SJSA1 (cell line): ENCODE measurements around the gene ACY1. TPM values are rescaled to one million over a fixed set of nuclear protein-coding genes. Genes with fewer than 3 reads are reported as not detected.

Experiments
- DNase-seq, 2 experiments: peaks; one replicate each; pipeline ENCODE4 v3.0.0-alpha.2; 2015 to 2020; ENCODE audit warnings: low spot score in 2 of 2, low read depth in 1 of 2
- H3K27ac ChIP-seq: fragments of 250-450 bp; sonication (Bioruptor Pico); 2 replicates; pipeline ENCODE4 v1.5.1; 2020; ENCODE audit warnings: mild to moderate bottlenecking, moderate library complexity
- H3K27me3 ChIP-seq: fragments of 250-450 bp; sonication (Bioruptor Pico); replicated peaks from 2 replicates; pipeline ENCODE4 v1.5.1; 2020; ENCODE audit warnings: mild to moderate bottlenecking, moderate library complexity
- H3K36me3 ChIP-seq: fragments of 250-450 bp; sonication (Bioruptor Pico); 2 replicates; pipeline ENCODE4 v1.5.1; 2020; ENCODE audit warnings: mild to moderate bottlenecking
- H3K4me1 ChIP-seq: fragments of 250-450 bp; sonication (Bioruptor Pico); replicated peaks from 2 replicates; pipeline ENCODE4 v1.6.1; 2021; ENCODE audit warnings: mild to moderate bottlenecking
- H3K4me3 ChIP-seq: fragments of 250-450 bp; sonication (Bioruptor Pico); 2 replicates; pipeline ENCODE4 v1.5.1; 2020; ENCODE audit warnings: mild to moderate bottlenecking
- H3K9me3 ChIP-seq: fragments of 250-450 bp; sonication (Bioruptor Pico); replicated peaks from 2 replicates; pipeline ENCODE4 v1.5.1; 2020; ENCODE audit warnings: mild to moderate bottlenecking
- total RNA-seq: library from RNA; depleted of rRNA; stranded (reverse); fragments of >200 nt; shearing (Covaris generic); gene quantifications from 2 replicates; pipeline ENCODE4 v1.2.3, GENCODE V29; 2014

Gene ACY1
- total RNA-seq, 1 experiment from 2014 or later: 11.0 TPM

DNA sequence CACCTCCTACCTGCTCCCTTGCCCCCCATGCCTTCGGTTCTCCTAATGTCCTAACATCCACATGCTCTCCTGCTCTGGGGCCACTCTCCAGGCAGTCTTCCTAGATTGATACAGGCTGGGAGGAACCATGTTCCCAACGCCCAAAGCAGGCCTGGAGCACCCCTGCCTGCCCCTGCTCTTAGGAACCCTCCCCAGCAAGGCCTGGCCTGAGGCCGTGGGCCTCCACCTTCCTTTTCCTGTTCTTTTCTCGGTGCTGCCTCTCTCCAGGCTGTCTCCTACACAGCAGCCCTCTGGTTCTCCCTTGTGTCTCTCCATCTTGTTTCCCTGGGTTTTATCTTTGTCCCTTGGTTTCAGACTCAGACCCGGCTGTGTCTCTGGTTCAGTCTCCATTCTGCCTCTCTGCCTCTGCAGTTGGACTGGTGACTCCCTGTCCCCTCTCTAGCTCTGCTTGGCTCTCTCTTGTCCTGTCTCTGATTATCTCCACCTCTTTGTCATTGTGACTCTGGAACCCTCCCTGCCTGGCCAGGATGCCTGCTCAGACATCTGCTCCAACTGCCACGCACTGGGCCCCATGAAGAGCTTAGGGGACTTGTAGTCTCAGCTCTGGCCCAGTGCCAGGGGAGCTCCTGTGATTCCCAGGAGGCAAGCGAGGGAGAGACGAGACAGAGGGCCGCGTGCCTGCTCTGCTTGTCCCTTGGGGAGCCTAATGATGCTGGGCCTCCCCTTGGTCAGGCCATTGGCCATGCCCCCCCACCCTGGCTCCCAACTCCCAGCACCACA, 38.3 kb downstream of the ACY1 start:
- H3K27ac ChIP-seq: no peak overlapping the region

DNA sequence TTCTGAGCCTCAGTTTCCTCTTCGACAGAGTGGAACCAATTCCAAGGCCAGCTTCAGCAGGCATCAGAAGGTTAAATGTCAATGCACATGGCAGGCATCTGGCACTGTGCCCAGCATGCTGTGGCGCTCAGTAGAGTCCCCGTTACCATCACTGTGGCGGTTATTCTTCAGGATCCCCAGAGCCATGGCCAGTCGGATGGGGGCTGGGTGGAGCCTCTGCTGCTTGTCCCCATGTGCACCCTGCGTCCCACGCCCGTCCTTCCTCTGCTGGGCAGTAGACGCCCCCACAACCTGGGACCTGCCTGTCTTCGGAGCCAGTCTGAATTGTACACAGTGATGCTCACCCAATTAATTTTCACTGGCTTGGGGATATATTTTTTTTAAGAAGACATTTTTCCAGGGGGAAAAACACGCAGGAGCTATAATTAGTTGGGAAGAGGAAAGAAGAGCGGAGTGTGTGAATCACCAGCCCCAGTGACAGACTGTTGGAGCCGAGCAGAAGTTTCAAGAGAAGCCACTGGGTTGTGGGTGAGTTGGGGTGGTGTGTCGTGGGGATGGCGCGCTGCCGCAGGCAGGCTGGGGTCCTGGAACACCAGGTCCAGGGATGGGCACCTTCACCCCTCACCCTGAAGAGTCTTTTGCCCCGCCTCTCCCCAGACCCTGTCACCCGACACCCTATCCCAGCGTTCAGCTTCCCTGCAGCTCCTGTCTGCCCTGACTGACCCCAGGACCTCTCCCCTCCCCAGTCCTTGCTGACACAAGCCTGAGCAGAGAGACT, 39.2 kb downstream of the ACY1 start:
- Histone ChIP-seq H3K27me3 (no peaks in the 10 kb centered on the region), H3K9me3 (no peaks in the 10 kb centered on the region), H3K36me3 (no peaks in the 10 kb centered on the region), H3K4me1 (no peaks in the 10 kb centered on the region), H3K27ac (no peak overlapping the region), H3K4me3 (no peak overlapping the region)
- DNase-seq: no peak

More for the DNA sequence above, 38.3 kb downstream of the ACY1 start:
- Histone ChIP-seq H3K4me1 (no peaks in the 10 kb centered on the region), H3K27me3 (no peaks in the 10 kb centered on the region), H3K9me3 (no peaks in the 10 kb centered on the region), H3K4me3 (no peak overlapping the region), H3K36me3 (no peaks in the 10 kb centered on the region)
- no peak for DNase-seq

GRCh38 chr3:52023101-52023770, 39.9 kb downstream of the ACY1 start:
- Histone ChIP-seq H3K27ac (no peak overlapping the region), H3K9me3 (no peaks in the 10 kb centered on the region), H3K27me3 (no peaks in the 10 kb centered on the region), H3K4me1 (no peaks in the 10 kb centered on the region), H3K4me3 (no peak overlapping the region), H3K36me3 (no peaks in the 10 kb centered on the region)
- no peak for DNase-seq

- H3K36me3 ChIP-seq: no peaks in the 10 kb centered on the region
- no peaks in the 10 kb centered on the region for H3K4me1 ChIP-seq
- no peaks in the 10 kb centered on the region for H3K9me3 ChIP-seq
- H3K27me3 ChIP-seq: no peaks in the 10 kb centered on the region
- no peak overlapping the region for H3K4me3 ChIP-seq
- DNase-seq: no peak
- H3K27ac ChIP-seq: no peak overlapping the region
These were observed 40.8 kb downstream of the ACY1 start for GRCh38 chr3:52023860-52024764.

DNA sequence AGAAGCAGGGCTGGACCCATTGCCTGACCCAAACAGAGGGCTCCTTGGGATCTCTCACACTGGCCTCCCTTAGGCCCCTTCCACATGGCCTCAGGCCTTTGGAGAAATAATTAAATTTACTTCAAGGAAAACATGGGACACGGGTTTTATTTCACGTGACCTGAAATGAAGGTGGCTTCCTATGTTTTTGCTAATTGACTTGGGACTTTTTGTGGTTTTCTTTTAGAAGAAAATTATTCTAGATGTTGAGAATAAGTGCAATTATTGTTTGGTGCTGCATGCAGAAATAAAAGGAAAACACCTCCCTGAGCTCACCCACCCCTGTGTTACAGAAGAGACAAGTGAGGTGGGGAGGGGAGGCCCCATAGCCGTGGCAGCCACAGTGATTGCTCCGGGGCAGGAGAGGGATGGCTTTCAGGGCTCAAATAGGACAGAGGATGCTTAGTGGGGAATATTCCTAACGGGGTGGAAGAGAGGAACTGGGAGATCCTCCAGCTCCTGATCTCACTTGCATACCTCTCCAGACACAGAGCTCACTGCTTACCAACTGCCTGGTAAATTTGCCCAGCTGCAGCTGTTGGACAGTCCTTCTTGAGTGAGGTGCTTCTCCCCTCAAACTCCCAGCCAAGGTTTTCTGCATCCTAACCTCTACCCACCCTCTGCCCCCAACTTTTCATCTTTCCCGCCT, 41.6 kb downstream of the ACY1 start:
- H3K36me3 ChIP-seq: no peaks in the 10 kb centered on the region
- H3K9me3 ChIP-seq: no peaks in the 10 kb centered on the region
- no peaks in the 10 kb centered on the region for H3K27me3 ChIP-seq
- H3K4me1 ChIP-seq: no peaks in the 10 kb centered on the region
- no peak overlapping the region for H3K4me3 ChIP-seq
- no peak for DNase-seq
- no peak overlapping the region for H3K27ac ChIP-seq

DNA sequence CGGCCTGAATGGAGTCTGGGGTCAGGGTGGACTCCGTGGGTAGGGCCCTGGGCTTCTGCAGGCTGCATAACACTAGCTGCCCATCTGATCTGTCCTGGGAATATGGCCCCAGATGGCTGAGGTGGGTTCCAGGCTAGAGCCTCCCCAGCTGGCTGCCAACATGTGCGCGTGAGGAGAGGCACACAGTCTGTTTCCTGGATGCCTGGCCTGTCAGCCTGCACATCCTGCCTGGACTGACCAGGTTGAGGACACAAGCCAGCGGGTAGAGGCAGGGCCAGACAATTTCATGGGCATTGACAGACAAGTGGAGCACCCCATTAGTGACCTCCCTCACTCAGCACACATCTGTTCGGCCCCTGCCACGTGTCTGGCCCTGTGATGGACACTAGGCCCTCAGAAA, 42.1 kb downstream of the ACY1 start:
- no peaks in the 10 kb centered on the region for H3K9me3 ChIP-seq
- H3K27ac ChIP-seq: no peak overlapping the region
- no peaks in the 10 kb centered on the region for H3K27me3 ChIP-seq
- DNase-seq: no peak
- H3K4me3 ChIP-seq: no peak overlapping the region
- no peaks in the 10 kb centered on the region for H3K4me1 ChIP-seq
- no peaks in the 10 kb centered on the region for H3K36me3 ChIP-seq

- Histone ChIP-seq H3K4me3 (no peak overlapping the region), H3K36me3 (no peaks in the 10 kb centered on the region), H3K9me3 (no peaks in the 10 kb centered on the region), H3K27ac (no peak overlapping the region), H3K4me1 (no peaks in the 10 kb centered on the region), H3K27me3 (no peaks in the 10 kb centered on the region)
- no peak for DNase-seq
These were observed 42.7 kb downstream of the ACY1 start for GRCh38 chr3:52026041-52026440.

DNA sequence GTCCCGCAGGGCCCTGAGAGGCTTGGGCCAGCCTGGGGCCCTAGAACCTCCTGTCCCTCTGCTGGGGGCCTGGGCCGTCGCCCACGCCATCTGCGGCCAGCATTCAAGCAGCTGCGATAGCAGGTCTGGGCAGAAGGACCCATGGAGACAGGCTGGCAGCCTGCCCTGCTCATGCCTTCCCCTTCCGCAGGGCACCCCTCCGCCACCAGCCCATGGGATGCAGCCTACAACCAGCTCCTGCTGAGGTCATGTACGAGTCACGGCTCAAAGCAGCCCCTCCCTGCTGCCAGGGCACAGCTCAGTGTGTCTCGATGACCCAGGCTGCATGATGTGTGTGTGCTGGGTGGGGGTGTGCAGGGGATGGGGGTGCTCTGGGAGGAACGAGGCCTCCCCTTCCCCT, 45.2 kb downstream of the ACY1 start:
- Histone ChIP-seq H3K27me3 (no peaks in the 10 kb centered on the region), H3K36me3 (no peaks in the 10 kb centered on the region), H3K27ac (no peak overlapping the region), H3K4me3 (no peak overlapping the region), H3K4me1 (no peaks in the 10 kb centered on the region), H3K9me3 (no peaks in the 10 kb centered on the region)
- DNase-seq: no peak

- Histone ChIP-seq H3K4me1 (no peaks in the 10 kb centered on the region), H3K27me3 (no peaks in the 10 kb centered on the region), H3K27ac (no peak overlapping the region), H3K4me3 (no peak overlapping the region), H3K9me3 (no peaks in the 10 kb centered on the region), H3K36me3 (no peaks in the 10 kb centered on the region)
- DNase-seq: no peak
These were observed 45.7 kb downstream of the ACY1 start for GRCh38 chr3:52029053-52029452.

DNA sequence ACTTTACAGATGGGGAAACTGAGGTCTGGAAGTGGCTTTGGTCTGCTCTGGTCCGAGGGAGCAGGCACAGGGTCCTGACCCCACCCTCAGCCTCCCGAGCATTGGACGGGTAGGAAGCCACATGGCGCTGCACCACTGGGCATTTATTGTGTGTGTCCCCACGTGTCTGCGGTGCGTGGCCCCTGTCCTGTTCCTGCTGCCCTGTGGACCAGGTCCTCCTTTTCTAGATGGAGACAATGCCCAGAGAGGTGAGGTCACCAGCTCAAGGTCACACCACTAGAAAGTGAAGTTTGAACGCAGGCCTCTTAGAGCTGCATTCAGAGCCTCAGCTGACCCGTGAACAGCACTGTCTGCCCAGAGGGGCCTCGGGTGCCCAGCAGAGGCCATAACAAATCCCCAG, 46.2 kb downstream of the ACY1 start:
- DNase-seq: no peak
- no peaks in the 10 kb centered on the region for H3K9me3 ChIP-seq
- no peak overlapping the region for H3K4me3 ChIP-seq
- no peak overlapping the region for H3K27ac ChIP-seq
- no peaks in the 10 kb centered on the region for H3K36me3 ChIP-seq
- no peaks in the 10 kb centered on the region for H3K27me3 ChIP-seq
- H3K4me1 ChIP-seq: no peaks in the 10 kb centered on the region

DNA sequence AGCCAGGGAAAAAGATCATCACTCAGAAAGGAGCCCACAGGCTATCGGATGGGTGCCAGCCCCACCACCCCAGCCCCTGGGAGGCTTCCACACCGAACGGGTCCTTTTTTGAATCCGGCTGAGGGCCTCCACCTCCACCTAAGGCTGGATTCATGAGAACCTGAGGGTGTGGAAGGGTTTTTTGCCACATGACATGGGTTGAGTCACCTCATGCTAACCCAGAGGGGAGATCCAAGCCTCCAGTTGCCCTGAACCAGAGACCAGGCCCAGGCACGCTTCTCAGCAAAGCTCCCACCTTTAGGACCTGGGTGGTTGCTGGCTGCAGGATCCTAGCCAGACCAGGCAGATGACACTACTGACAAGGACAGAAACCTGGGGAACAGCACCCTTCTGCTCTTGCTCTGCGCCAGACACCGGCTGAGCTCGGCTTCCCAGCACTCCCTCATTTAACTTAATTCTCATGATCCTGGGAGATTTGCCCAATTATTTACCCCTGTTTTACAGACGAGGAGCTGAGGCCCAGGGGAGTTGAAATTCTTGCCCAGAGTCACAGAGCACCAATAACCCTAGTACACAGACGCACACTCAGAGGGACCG, 47.5 kb downstream of the ACY1 start:
- Histone ChIP-seq H3K27ac (no peak overlapping the region), H3K4me3 (no peak overlapping the region), H3K27me3 (no peaks in the 10 kb centered on the region), H3K9me3 (no peaks in the 10 kb centered on the region), H3K4me1 (no peaks in the 10 kb centered on the region), H3K36me3 (no peaks in the 10 kb centered on the region)
- no peak for DNase-seq

GRCh38 chr3:52031896-52032295, 48.6 kb downstream of the ACY1 start:
- H3K4me3 ChIP-seq: no peak overlapping the region
- no peak for DNase-seq
- H3K9me3 ChIP-seq: no peaks in the 10 kb centered on the region
- H3K36me3 ChIP-seq: no peaks in the 10 kb centered on the region
- no peak overlapping the region for H3K27ac ChIP-seq
- no peaks in the 10 kb centered on the region for H3K27me3 ChIP-seq
- no peaks in the 10 kb centered on the region for H3K4me1 ChIP-seq
